Measurements from ENCODE around the gene SKIDA1.

The SKIDA1 gene

DNA sequence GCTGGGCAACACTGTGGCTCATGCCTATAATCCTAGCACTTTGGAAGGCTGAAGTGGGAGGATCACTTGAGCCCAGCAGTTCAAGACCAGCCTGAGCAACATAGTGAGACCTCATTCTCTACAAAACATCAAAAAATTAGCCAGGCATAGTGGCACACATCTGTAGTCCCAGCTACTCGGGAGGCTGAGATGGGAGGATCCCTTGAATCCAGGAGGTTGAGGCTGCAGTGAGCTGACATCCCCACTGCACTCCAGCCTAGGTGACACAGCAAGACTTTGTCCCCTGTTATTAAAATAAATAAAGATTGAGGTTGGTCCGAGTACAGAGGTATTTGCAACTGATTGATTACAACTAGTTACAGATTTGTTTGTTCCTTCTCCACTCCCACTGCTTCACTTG is 44.1 kb downstream of the SKIDA1 start:
- H3K79me2 ChIP-seq (ENCODE audit: control insufficient read depth, low read length): no peaks in the 10 kb centered on the region
- H4K20me1 ChIP-seq (ENCODE audit: control insufficient read depth, insufficient read depth, low read depth, low read length): no peaks in the 10 kb centered on the region
- H3K4me1 ChIP-seq (ENCODE audit: control insufficient read depth, low read length): no peaks in the 10 kb centered on the region
- TF ChIP-seq, protein P1, sequence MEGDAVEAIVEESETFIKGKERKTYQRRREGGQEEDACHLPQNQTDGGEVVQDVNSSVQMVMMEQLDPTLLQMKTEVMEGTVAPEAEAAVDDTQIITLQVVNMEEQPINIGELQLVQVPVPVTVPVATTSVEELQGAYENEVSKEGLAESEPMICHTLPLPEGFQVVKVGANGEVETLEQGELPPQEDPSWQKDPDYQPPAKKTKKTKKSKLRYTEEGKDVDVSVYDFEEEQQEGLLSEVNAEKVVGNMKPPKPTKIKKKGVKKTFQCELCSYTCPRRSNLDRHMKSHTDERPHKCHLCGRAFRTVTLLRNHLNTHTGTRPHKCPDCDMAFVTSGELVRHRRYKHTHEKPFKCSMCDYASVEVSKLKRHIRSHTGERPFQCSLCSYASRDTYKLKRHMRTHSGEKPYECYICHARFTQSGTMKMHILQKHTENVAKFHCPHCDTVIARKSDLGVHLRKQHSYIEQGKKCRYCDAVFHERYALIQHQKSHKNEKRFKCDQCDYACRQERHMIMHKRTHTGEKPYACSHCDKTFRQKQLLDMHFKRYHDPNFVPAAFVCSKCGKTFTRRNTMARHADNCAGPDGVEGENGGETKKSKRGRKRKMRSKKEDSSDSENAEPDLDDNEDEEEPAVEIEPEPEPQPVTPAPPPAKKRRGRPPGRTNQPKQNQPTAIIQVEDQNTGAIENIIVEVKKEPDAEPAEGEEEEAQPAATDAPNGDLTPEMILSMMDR (IDR thresholded peaks at IDR 0.05; ENCODE audit: low read depth, low read length, poor library complexity, severe bottlenecking): no peak
- TF ChIP-seq EZH2phosphoT487 (IDR thresholded peaks at IDR 0.05; ENCODE audit: borderline replicate concordance, low read length): no peak
- no peaks in the 10 kb centered on the region for H3K9me3 ChIP-seq (ENCODE audit: control insufficient read depth, insufficient read depth, low read length)
- peaks cover 3% of the 10 kb centered on the region; the same call in 1 of the 2 replicates for H3K27me3 ChIP-seq (ENCODE audit: control insufficient read depth, low read length)
- H3K27ac ChIP-seq (ENCODE audit: low read depth, low read length): no peak overlapping the region
- H3K9me2 ChIP-seq (replicated peaks; ENCODE audit: control insufficient read depth, low read length): no peaks in the 10 kb centered on the region
- no peak overlapping the region for H3K4me2 ChIP-seq (ENCODE audit: low read length)
- no peaks in the 10 kb centered on the region for H3F3A ChIP-seq (ENCODE audit: control insufficient read depth, insufficient read depth)
- no peaks in the 10 kb centered on the region for H3K36me3 ChIP-seq (ENCODE audit: control insufficient read depth, low read length)
- H3K4me3 ChIP-seq (ENCODE audit: low read length): no peak overlapping the region

DNA sequence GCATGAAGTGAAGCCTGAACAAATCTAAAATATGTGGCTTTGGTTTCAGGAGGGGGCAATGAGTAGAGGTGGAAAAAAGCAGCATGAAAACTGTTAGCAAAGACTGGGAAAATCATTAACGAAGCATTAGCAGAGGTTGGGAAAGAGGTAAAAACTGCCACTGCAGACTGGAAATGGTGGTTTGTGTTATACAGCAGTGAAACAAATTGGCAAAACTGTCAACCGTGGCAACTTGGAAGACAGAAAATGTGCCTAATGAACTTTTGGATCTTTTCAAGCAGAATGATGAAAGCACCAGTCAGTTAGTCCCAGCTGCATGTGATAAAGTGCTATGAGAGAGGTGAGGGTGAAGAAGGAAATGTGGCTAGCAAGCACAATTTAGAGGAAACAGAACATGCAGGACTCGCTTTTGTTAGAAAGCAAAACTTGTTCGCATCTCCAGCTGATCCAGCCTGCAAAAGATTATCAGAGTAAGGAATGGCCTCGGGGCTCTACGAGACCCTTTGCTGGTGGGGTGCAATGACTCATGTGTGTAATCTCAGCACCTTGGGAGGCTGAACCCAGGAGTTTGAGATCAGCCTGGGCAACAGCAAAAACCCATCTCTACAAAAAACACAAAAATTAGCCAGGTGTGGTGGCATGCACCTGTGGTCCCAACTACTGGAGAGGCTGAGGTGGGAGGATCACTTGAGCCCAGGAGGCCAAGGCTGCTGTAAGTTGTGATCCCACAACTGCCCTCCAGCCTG is 45.7 kb downstream of the SKIDA1 start:
- H3K79me2 ChIP-seq (ENCODE audit: control insufficient read depth, low read length): no peaks in the 10 kb centered on the region
- no peaks in the 10 kb centered on the region for H3K9me3 ChIP-seq (ENCODE audit: control insufficient read depth, insufficient read depth, low read length)
- peaks cover 3% of the 10 kb centered on the region; the same call in 1 of the 2 replicates for H3K27me3 ChIP-seq (ENCODE audit: control insufficient read depth, low read length)
- H3K27ac ChIP-seq (ENCODE audit: low read depth, low read length): no peak overlapping the region
- no peaks in the 10 kb centered on the region for H3F3A ChIP-seq (ENCODE audit: control insufficient read depth, insufficient read depth)
- TF ChIP-seq, protein P1 (IDR thresholded peaks at IDR 0.05; ENCODE audit: low read depth, low read length, poor library complexity, severe bottlenecking): no peak
- TF ChIP-seq EZH2phosphoT487 (IDR thresholded peaks at IDR 0.05; ENCODE audit: borderline replicate concordance, low read length): no peak
- no peak overlapping the region for H3K4me3 ChIP-seq (ENCODE audit: low read length)
- H3K4me2 ChIP-seq (ENCODE audit: low read length): no peak overlapping the region
- no peaks in the 10 kb centered on the region for H3K4me1 ChIP-seq (ENCODE audit: control insufficient read depth, low read length)
- no peaks in the 10 kb centered on the region for H3K9me2 ChIP-seq (replicated peaks; ENCODE audit: control insufficient read depth, low read length)
- no peaks in the 10 kb centered on the region for H4K20me1 ChIP-seq (ENCODE audit: control insufficient read depth, insufficient read depth, low read depth, low read length)
- H3K36me3 ChIP-seq (ENCODE audit: control insufficient read depth, low read length): no peaks in the 10 kb centered on the region

DNA sequence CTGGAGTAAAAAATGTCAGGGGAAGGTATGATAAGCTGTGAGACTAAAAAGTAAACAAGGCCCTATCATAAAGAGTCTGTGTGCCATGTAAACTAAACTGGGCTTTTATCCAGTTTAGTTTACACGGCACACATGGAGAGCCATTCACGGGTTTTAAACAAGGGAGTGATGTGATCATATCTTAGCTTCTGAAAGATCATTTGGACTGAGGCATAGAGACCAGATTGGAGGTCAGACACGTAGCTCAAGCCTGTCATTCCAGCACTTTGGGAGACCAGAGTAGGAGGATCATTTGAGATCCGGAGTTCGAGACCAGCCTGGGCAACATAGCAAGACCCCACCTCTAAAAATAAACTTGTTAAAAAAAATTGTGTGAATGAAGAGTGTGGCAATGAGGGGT is 50.1 kb downstream of the SKIDA1 start:
- Histone ChIP-seq H3K4me2 (ENCODE audit: low read length) (no peak overlapping the region), H3K27ac (ENCODE audit: low read depth, low read length) (no peak overlapping the region)

More for the DNA sequence above, 50.1 kb downstream of the SKIDA1 start:
- Histone ChIP-seq H3K79me2 (ENCODE audit: control insufficient read depth, low read length) (no peaks in the 10 kb centered on the region), H3K4me1 (ENCODE audit: control insufficient read depth, low read length) (no peaks in the 10 kb centered on the region), H3K9me3 (ENCODE audit: control insufficient read depth, insufficient read depth, low read length) (no peaks in the 10 kb centered on the region), H3K4me3 (ENCODE audit: low read length) (no peak overlapping the region), H3F3A (ENCODE audit: control insufficient read depth, insufficient read depth) (no peaks in the 10 kb centered on the region), H3K27me3 (ENCODE audit: control insufficient read depth, low read length) (peaks cover 3% of the 10 kb centered on the region; the same call in 1 of the 2 replicates), H3K36me3 (ENCODE audit: control insufficient read depth, low read length) (no peaks in the 10 kb centered on the region), H4K20me1 (ENCODE audit: control insufficient read depth, insufficient read depth, low read depth, low read length) (no peaks in the 10 kb centered on the region), H3K9me2 (replicated peaks; ENCODE audit: control insufficient read depth, low read length) (no peaks in the 10 kb centered on the region)
- TF ChIP-seq, protein P1 (IDR thresholded peaks at IDR 0.05; ENCODE audit: low read depth, low read length, poor library complexity, severe bottlenecking): no peak
- TF ChIP-seq EZH2phosphoT487 (IDR thresholded peaks at IDR 0.05; ENCODE audit: borderline replicate concordance, low read length): no peak
